Thyroid gland (tissue), 4 donors: Measurements from ENCODE around the gene MALL.

Experiments
- CTCF ChIP-seq, 6 experiments: fragments of 200-600 bp in 3 of 6; fragments of 450-650 bp in 3 of 6; sonication (generic) in 3 of 6; IDR thresholded peaks; one replicate each; pipeline ENCODE4 v1.5.1; 2016 to 2019; ENCODE audit warnings: antibody characterized with exemption in 6 of 6, mild to moderate bottlenecking in 2 of 6, inconsistent platforms in 1 of 6, moderate library complexity in 1 of 6
- POLR2A ChIP-seq, 2 donors: fragments of 450-650 bp; IDR thresholded peaks; one replicate each; pipeline ENCODE4 v1.6.1; 2017; ENCODE audit warnings: antibody characterized with exemption in 2 of 2, mild to moderate bottlenecking in 2 of 2, moderate library complexity in 1 of 2

- TF ChIP-seq POLR2A (IDR thresholded peaks at IDR 0.05) = no peak
- TF ChIP-seq CTCF (IDR thresholded peaks at IDR 0.05) = no peak
These were observed 28.4 kb upstream of the MALL start for GRCh38 chr2:110143982-110144381.
